Caco-2 (cell line): ENCODE data around the gene SCN1A. TPM values are rescaled to one million over a fixed set of nuclear protein-coding genes. Genes with fewer than 3 reads are reported as not detected.

Experiments used
- BruUV-seq: library from RNA; stranded (reverse); fragments of 400-500 nt; replicated peaks from 2 replicates; lab custom pipeline; 2021; lab: Mats Ljungman, UMichigan
- CTCF ChIA-PET: fragments of 300-600 bp; sonication (Branson Sonifier 250); formaldehyde crosslinking; loops from one replicate; lab custom pipeline; 2022; ENCODE audit warnings: antibody characterized with exemption; lab: Charles Lee
- POLR2A ChIA-PET: fragments of 300-600 bp; sonication (Branson Sonifier 250); formaldehyde crosslinking; loops from one replicate; lab custom pipeline; 2022; ENCODE audit warnings: antibody characterized with exemption; lab: Charles Lee
- DNase-seq, 2 experiments: peaks; one replicate each; pipeline versions ENCODE4 v3.0.0 to v3.0.0-alpha.2; 2020 to 2022
- H3K27me3 ChIP-seq: replicated peaks from 2 replicates; pipeline ENCODE4 v1.6.0; 2011; ENCODE audit warnings: low read length; ENCODE audit not compliant: control insufficient read depth, insufficient read depth
- H3K36me3 ChIP-seq: 2 replicates; pipeline ENCODE4 v1.5.1; 2011; ENCODE audit warnings: low read length; ENCODE audit not compliant: control insufficient read depth, insufficient read depth
- H3K4me1 ChIP-seq: fragments of 250-450 bp; sonication (Bioruptor Pico); 2 replicates; pipeline ENCODE4 v1.5.1; 2020; ENCODE audit warnings: mild to moderate bottlenecking
- H3K4me3 ChIP-seq: 2 replicates; pipeline ENCODE4 v1.5.1; 2011; ENCODE audit warnings: low read depth, mild to moderate bottlenecking, control low read depth, low read length
- H3K9me3 ChIP-seq: fragments of 250-450 bp; sonication (Bioruptor Pico); 2 replicates; pipeline ENCODE4 v1.5.1; 2020; ENCODE audit warnings: mild to moderate bottlenecking, moderate library complexity
- H3K27ac Mint-ChIP-seq: one replicate; pipeline ENCODE4 v1.8.0; 2022; ENCODE audit warnings: mixed read lengths; ENCODE audit not compliant: unreplicated experiment
- H3K27me3 Mint-ChIP-seq: one replicate; pipeline ENCODE4 v1.8.0; 2022; ENCODE audit warnings: mixed read lengths; ENCODE audit not compliant: insufficient read depth, unreplicated experiment
- H3K36me3 Mint-ChIP-seq: one replicate; pipeline ENCODE4 v1.8.0; 2022; ENCODE audit warnings: mild to moderate bottlenecking, mixed read lengths; ENCODE audit not compliant: insufficient read depth, unreplicated experiment
- H3K4me1 Mint-ChIP-seq: one replicate; pipeline ENCODE4 v1.8.0; 2022; ENCODE audit warnings: low read depth, mixed read lengths; ENCODE audit not compliant: unreplicated experiment
- H3K4me3 Mint-ChIP-seq: one replicate; pipeline ENCODE4 v1.8.0; 2022; ENCODE audit warnings: mild to moderate bottlenecking, moderate library complexity, mixed read lengths; ENCODE audit not compliant: unreplicated experiment
- H3K9me3 Mint-ChIP-seq: one replicate; pipeline ENCODE4 v1.8.0; 2022; ENCODE audit warnings: mixed read lengths; ENCODE audit not compliant: unreplicated experiment
- intact Hi-C: fragments of 100-400 bp; cut with micrococcal nuclease; formaldehyde crosslinking; loops from one replicate; pipeline ENCODE4 v1.10.0; 2022; ENCODE audit not compliant: unreplicated experiment
- total RNA-seq: library from RNA; stranded (reverse); gene quantifications from 2 replicates; pipeline ENCODE4 v1.2.3, GENCODE V29; 2022
- TF ChIP-seq, protein P1 (sequence below), 2 experiments: fragments of 200-600 bp in 1 of 2; IDR thresholded peaks; 1 replicate in 1 of 2; 2 replicates in 1 of 2; pipeline versions ENCODE4 v1.5.1 to v1.8.0; 2011 to 2022; ENCODE audit warnings: antibody characterized with exemption in 1 of 2, control low read depth in 1 of 2, inconsistent platforms in 1 of 2, low read depth in 1 of 2, low read length in 1 of 2, mild to moderate bottlenecking in 1 of 2, moderate library complexity in 1 of 2; ENCODE audit not compliant: insufficient read depth in 1 of 2, severe bottlenecking in 1 of 2, unreplicated experiment in 1 of 2

SCN1A gene
- total RNA-seq, 1 experiment from 2014 or later, result not detected

DNA sequence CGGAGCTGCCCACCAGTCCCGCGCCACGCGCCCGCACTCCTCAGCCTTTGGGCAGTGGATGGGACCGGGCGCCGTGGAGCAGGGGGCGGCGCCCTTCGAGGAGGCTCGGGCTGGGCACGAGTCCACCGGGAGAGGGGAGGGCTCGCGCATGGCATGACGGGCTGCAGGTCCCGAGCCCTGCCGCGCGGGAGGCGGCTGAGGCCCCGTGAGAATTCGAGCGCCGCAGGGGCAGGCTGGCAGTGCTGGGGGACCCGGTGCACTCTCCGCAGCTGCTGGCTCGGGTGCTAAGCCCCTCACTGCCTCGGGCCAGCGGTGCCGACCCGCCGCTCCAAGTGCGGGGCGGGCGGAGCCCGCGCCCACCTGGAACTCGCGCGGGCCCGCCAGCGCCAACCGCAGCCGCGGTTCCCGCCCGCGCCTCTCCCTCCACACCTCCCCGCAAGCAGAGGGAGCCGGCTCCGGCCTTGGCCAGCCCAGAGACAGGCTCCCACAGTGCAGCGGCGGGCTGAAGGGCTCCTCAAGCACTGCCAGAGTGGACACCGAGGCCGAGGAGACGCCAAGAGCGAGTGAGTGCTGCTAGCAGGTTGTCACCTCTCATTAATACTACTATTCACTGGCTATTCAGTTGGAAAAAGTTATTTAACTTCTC, 170.7 kb downstream of the SCN1A start:
- no peaks in the 10 kb centered on the region for H3K9me3 ChIP-seq
- no peaks in the 10 kb centered on the region for H3K36me3 Mint-ChIP-seq
- H3K4me3 ChIP-seq, result no peak overlapping the region
- BruUV-seq, result no TSS peak
- ChIA-PET POLR2A (no interaction called here), CTCF (no interaction called here)
- no peaks in the 10 kb centered on the region for H3K27me3 ChIP-seq
- no peaks in the 10 kb centered on the region for H3K27me3 Mint-ChIP-seq
- peaks cover 7% of the 10 kb centered on the region for H3K4me1 Mint-ChIP-seq
- intact Hi-C loops, result no loop called here
- H3K4me1 ChIP-seq, result peaks cover 12% of the 10 kb centered on the region
- no peaks in the 10 kb centered on the region for H3K36me3 ChIP-seq
- no peak overlapping the region for H3K4me3 Mint-ChIP-seq
- H3K9me3 Mint-ChIP-seq, result no peaks in the 10 kb centered on the region
- no peak overlapping the region for H3K27ac Mint-ChIP-seq
- DNase-seq, result no peak
- TF ChIP-seq, protein P1, sequence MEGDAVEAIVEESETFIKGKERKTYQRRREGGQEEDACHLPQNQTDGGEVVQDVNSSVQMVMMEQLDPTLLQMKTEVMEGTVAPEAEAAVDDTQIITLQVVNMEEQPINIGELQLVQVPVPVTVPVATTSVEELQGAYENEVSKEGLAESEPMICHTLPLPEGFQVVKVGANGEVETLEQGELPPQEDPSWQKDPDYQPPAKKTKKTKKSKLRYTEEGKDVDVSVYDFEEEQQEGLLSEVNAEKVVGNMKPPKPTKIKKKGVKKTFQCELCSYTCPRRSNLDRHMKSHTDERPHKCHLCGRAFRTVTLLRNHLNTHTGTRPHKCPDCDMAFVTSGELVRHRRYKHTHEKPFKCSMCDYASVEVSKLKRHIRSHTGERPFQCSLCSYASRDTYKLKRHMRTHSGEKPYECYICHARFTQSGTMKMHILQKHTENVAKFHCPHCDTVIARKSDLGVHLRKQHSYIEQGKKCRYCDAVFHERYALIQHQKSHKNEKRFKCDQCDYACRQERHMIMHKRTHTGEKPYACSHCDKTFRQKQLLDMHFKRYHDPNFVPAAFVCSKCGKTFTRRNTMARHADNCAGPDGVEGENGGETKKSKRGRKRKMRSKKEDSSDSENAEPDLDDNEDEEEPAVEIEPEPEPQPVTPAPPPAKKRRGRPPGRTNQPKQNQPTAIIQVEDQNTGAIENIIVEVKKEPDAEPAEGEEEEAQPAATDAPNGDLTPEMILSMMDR (IDR thresholded peaks at IDR 0.05; ENCODE audit: insufficient read depth in 1 of 2, low read depth in 1 of 2, low read length in 1 of 2, severe bottlenecking in 1 of 2, unreplicated experiment in 1 of 2), result no peak

DNA sequence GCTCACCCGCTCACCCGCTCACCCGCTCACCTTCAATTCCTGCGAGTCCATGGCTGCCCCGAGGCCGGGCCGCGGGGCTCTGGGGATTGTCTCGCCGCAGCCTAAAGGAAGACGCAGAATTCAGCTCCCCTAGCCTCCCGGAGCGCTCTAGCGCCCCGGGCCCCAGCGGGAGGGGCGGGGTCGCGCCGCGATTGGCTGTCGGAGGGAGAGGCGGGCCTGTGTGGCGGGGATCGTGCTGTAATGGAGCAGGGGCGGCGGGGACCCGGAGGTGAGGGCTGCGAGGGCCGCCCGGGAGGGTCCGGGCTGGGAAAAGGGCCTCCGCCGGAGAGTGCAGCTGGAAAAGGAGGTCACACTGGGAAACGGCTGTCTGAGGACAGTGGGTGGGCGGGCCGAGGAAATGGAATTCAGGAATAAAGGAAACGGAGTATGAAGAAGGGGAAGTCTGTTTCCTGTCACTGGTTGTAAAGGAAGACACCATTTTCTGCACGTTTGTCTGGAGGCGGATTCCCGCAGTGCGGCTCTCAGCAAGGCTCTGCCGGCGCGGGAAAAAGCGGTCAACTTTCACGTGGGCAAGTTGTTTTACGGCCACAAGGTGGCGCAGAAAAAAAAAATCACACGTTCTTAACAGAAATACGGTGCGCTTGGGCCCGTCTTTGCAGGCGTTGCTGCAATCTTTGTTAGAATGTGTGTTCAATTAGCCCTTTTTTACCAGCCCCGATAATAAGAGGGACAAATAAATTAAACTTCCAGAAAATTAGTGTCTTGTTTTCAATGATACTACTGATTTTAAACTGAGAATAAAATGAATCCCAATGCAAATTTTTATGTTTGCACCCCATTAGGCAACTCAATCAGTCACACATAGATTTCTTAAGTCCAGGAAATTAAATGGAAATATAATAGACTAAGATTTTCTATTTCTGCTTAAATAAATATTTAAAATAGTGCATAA, 173.9 kb downstream of the SCN1A start, which contains the start of gene TTC21B:
Gene TTC21B, minus strand, starts transcription at position 122 of the 952 bp plus-strand sequence. Its CDS starts 71 bp downstream, at position 51.
- peak; percentile 96 to 98 for DNase-seq
- CTCF ChIA-PET, result interaction anchor here (0.7 to 1.8 kb wide), 10 partner anchors 9 to 228 kb away, joined by 3 to 11 read pairs (median 4); partner anchors contain the start of gene SCN1A
- Mint-ChIP-seq H3K4me3 (no peak within 1 kb of the TSS), H3K4me1 (peaks cover 7% of the 10 kb centered on the region), H3K9me3 (no peaks in the 10 kb centered on the region), H3K36me3 (no peaks in the 10 kb centered on the region), H3K27me3 (no peaks in the 10 kb centered on the region), H3K27ac (no peak within 1 kb of the TSS)
- POLR2A ChIA-PET, result interaction anchor here (0.7 to 1.0 kb wide), 3 partner anchors 9 to 160 kb away, joined by 4 to 8 read pairs (median 5); partner anchors contain the start of gene GALNT3
- Histone ChIP-seq H3K36me3 (no peaks in the 10 kb centered on the region), H3K27me3 (no peaks in the 10 kb centered on the region), H3K9me3 (no peaks in the 10 kb centered on the region), H3K4me3 (peak within 1 kb of the TSS; percentile 64), H3K4me1 (peaks cover 15% of the 10 kb centered on the region)
- TF ChIP-seq, protein P1 (IDR thresholded peaks at IDR 0.05; ENCODE audit: insufficient read depth in 1 of 2, low read depth in 1 of 2, low read length in 1 of 2, severe bottlenecking in 1 of 2, unreplicated experiment in 1 of 2), result peak; percentile 79 to 87
- no TSS peak for BruUV-seq
- intact Hi-C loops, result loop anchor here (1.0 kb wide), 5 partner anchors 16 to 227 kb away; partner anchors contain the start of genes GALNT3 and SCN1A

DNA sequence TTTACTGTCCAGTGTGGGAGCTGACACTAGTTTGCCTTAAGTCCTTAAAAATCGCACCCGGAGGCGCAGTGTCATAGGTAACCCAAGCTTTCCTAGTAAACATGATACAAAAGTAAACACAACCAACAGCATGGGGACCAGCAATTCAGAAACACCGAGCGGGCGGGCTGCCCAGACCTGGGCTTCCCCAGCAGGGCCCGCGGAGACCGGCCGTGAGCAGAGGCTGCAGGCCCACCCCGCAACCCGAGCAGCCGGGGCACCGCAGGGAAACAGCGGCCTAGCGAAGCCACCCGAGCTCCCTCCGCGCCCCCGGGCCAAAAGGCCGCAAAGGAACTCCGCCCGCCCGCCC, 174.5 kb downstream of the SCN1A start:
- BruUV-seq, result no TSS peak
- DNase-seq, result no peak
- POLR2A ChIA-PET, result interaction anchor here (0.7 to 1.0 kb wide), 3 partner anchors 8 to 159 kb away, joined by 4 to 8 read pairs (median 5); partner anchors contain the start of gene GALNT3
- Histone ChIP-seq H3K4me3 (peak overlapping the region; percentile 64), H3K4me1 (peaks cover 15% of the 10 kb centered on the region), H3K36me3 (no peaks in the 10 kb centered on the region), H3K27me3 (no peaks in the 10 kb centered on the region), H3K9me3 (no peaks in the 10 kb centered on the region)
- Mint-ChIP-seq H3K4me3 (no peak overlapping the region), H3K27me3 (no peaks in the 10 kb centered on the region), H3K27ac (no peak overlapping the region), H3K4me1 (peaks cover 7% of the 10 kb centered on the region), H3K36me3 (no peaks in the 10 kb centered on the region), H3K9me3 (no peaks in the 10 kb centered on the region)
- CTCF ChIA-PET, result interaction anchor here (0.7 to 1.8 kb wide), 10 partner anchors 9 to 229 kb away, joined by 3 to 11 read pairs (median 4); partner anchors contain the start of gene SCN1A
- TF ChIP-seq, protein P1 (IDR thresholded peaks at IDR 0.05; ENCODE audit: insufficient read depth in 1 of 2, low read depth in 1 of 2, low read length in 1 of 2, severe bottlenecking in 1 of 2, unreplicated experiment in 1 of 2), result no peak
- intact Hi-C loops, result loop anchor here (1.0 kb wide), 1 partner anchor 159 kb away; the partner anchor contains the start of gene GALNT3
